AG09309 (cell line): ENCODE measurements around the gene MXD1.

Experiments
- DNase-seq: peaks from one replicate; pipeline ENCODE4 v3.0.0-alpha.2; 2010; ENCODE audit warnings: low read depth
- H3K4me3 ChIP-seq: 2 replicates; pipeline ENCODE4 v1.5.1; 2011; ENCODE audit warnings: mild to moderate bottlenecking, low read depth, low read length, moderate library complexity; ENCODE audit not compliant: control insufficient read depth
- CTCF ChIP-seq: IDR thresholded peaks from 2 replicates; pipeline ENCODE4 v1.5.1; 2011; ENCODE audit warnings: mild to moderate bottlenecking, low read depth, low read length, inconsistent platforms; ENCODE audit not compliant: insufficient read depth, control insufficient read depth; ENCODE audit errors: missing control alignments

The MXD1 gene

GRCh38 chr2:69959425-69959824 is 44.5 kb downstream of the MXD1 start:
- DNase-seq, result no peak
- H3K4me3 ChIP-seq, result no peak overlapping the region
- TF ChIP-seq CTCF, result no peak

- no peak overlapping the region for H3K4me3 ChIP-seq
- TF ChIP-seq CTCF, result no peak
- DNase-seq, result no peak
These were observed 45.9 kb downstream of the MXD1 start for GRCh38 chr2:69960821-69961220.

GRCh38 chr2:69961496-69961895 is 46.6 kb downstream of the MXD1 start, which contains the start of gene ASPRV1:
Gene ASPRV1, minus strand, starts transcription at chr2:69961631. Its CDS starts 195 bp downstream, at chr2:69961436.
- no peak for TF ChIP-seq CTCF
- no peak within 1 kb of the TSS for H3K4me3 ChIP-seq
- DNase-seq, result no peak

GRCh38 chr2:69962986-69963730 is 48.2 kb downstream of the MXD1 start:
- no peak overlapping the region for H3K4me3 ChIP-seq
- TF ChIP-seq CTCF, result no peak
- no peak for DNase-seq

GRCh38 chr2:69964353-69964841 is 49.5 kb downstream of the MXD1 start:
- no peak for DNase-seq
- no peak for TF ChIP-seq CTCF
- H3K4me3 ChIP-seq, result no peak overlapping the region

- TF ChIP-seq CTCF, result no peak
- no peak for DNase-seq
- H3K4me3 ChIP-seq, result no peak overlapping the region
These were observed 51.0 kb downstream of the MXD1 start for GRCh38 chr2:69965756-69966445.
